MM.1S (cell line): ENCODE results near the gene GGNBP2.

Experiments
- DNase-seq: peaks from one replicate; pipeline ENCODE4 v3.0.0-alpha.2; 2015
- H2AFZ ChIP-seq: fragments of 300-600 bp; sonication (generic); 2 replicates; pipeline ENCODE4 v1.6.0; 2016; ENCODE audit warnings: antibody characterized with exemption, low read length
- H3F3A ChIP-seq: fragments of 300-600 bp; sonication (generic); 2 replicates; pipeline ENCODE4 v1.6.1; 2016; ENCODE audit warnings: mild to moderate bottlenecking, antibody characterized with exemption, low read length, moderate library complexity, mixed read lengths; ENCODE audit not compliant: insufficient read depth
- H3K27ac ChIP-seq: fragments of 300-600 bp; sonication (generic); 2 replicates; pipeline ENCODE4 v1.5.1; 2016; ENCODE audit warnings: mild to moderate bottlenecking, low read length
- H3K27me3 ChIP-seq: fragments of 300-600 bp; sonication (generic); replicated peaks from 2 replicates; pipeline ENCODE4 v1.6.0; 2016; ENCODE audit warnings: low read length; ENCODE audit not compliant: insufficient read depth
- H3K36me3 ChIP-seq: fragments of 300-600 bp; sonication (generic); replicated peaks from 2 replicates; pipeline ENCODE4 v1.6.1; 2016; ENCODE audit warnings: mild to moderate bottlenecking, low read length, mixed read lengths; ENCODE audit not compliant: insufficient read depth
- H3K4me1 ChIP-seq: fragments of 300-600 bp; sonication (generic); 2 replicates; pipeline ENCODE4 v1.6.1; 2016; ENCODE audit warnings: low read length, mixed read lengths
- H3K4me2 ChIP-seq: fragments of 300-600 bp; sonication (generic); 2 replicates; pipeline ENCODE4 v1.6.0; 2016; ENCODE audit warnings: low read depth, low read length
- H3K4me3 ChIP-seq: fragments of 300-600 bp; sonication (generic); 2 replicates; pipeline ENCODE4 v1.5.1; 2016; ENCODE audit warnings: low read length, mixed read lengths
- H3K79me2 ChIP-seq: fragments of 300-600 bp; sonication (generic); 2 replicates; pipeline ENCODE4 v1.6.1; 2016; ENCODE audit warnings: mixed run types, low read length, mixed read lengths
- H3K9ac ChIP-seq: fragments of 300-600 bp; sonication (generic); 2 replicates; pipeline ENCODE4 v1.6.1; 2016; ENCODE audit warnings: low read length, mixed read lengths
- H3K9me2 ChIP-seq: fragments of 300-600 bp; sonication (generic); replicated peaks from 2 replicates; pipeline ENCODE4 v1.6.1; 2016; ENCODE audit warnings: mild to moderate bottlenecking, low read length, mixed read lengths; ENCODE audit not compliant: insufficient read depth
- H3K9me3 ChIP-seq: fragments of 300-600 bp; sonication (generic); replicated peaks from 2 replicates; pipeline ENCODE4 v1.6.1; 2016; ENCODE audit warnings: mild to moderate bottlenecking, low read length, mixed read lengths; ENCODE audit not compliant: insufficient read depth
- H4K20me1 ChIP-seq: fragments of 300-600 bp; sonication (generic); 2 replicates; pipeline ENCODE4 v1.6.1; 2016; ENCODE audit warnings: mild to moderate bottlenecking, low read length, moderate library complexity, mixed read lengths; ENCODE audit not compliant: insufficient read depth
- EZH2 ChIP-seq: fragments of 300-600 bp; sonication (generic); optimal IDR thresholded peaks from 2 replicates; pipeline ENCODE3; 2017; ENCODE audit warnings: low read depth, mild to moderate bottlenecking, antibody characterized with exemption, low read length, mixed read lengths
- EZH2phosphoT487 ChIP-seq: fragments of 300-600 bp; sonication (generic); IDR thresholded peaks from 2 replicates; pipeline ENCODE4 v1.6.1; 2018; ENCODE audit warnings: antibody characterized with exemption, low read length
- TF ChIP-seq, protein P1 (sequence below): fragments of 300-600 bp; sonication (generic); IDR thresholded peaks from 2 replicates; pipeline ENCODE4 v1.5.1; 2016; ENCODE audit warnings: antibody characterized with exemption, low read length, mixed read lengths

Gene GGNBP2

DNA sequence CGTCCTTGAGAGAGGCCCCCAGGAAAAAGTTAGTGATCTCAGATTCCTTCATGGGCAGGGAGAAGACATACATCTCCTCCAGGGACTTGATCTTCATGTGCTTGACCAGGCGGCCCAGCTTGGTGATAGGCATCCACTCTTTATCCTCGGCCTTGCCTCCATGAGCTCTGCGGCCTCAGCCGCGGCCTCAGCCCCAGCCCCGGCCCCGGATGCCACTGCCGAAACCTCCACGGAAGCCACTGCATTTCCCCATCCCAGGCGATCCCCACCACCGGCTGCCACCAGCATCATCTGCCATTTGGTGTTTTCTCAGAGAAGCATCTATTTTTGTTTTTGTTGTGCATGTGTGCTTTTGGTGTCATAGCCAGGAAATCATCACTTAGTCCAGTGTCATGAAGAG lies 30.3 kb downstream of the GGNBP2 start:
- Histone ChIP-seq H3K4me1 (no peaks in the 10 kb centered on the region), H3K4me2 (no peak overlapping the region), H3K4me3 (no peak overlapping the region), H3F3A (peaks cover 5% of the 10 kb centered on the region; the same call in 1 of the 2 replicates), H3K27me3 (no peaks in the 10 kb centered on the region), H2AFZ (no peak overlapping the region), H3K79me2 (peaks cover 69% of the 10 kb centered on the region), H3K9me3 (no peaks in the 10 kb centered on the region), H3K9me2 (no peaks in the 10 kb centered on the region), H3K9ac (no peak overlapping the region), H3K36me3 (peaks cover 7% of the 10 kb centered on the region; the same call in 1 of the 2 replicates), H3K27ac (no peak overlapping the region), H4K20me1 (no peaks in the 10 kb centered on the region)
- DNase-seq: no peak
- TF ChIP-seq EZH2phosphoT487 (no peak), EZH2 (no peak)
- TF ChIP-seq, protein P1, sequence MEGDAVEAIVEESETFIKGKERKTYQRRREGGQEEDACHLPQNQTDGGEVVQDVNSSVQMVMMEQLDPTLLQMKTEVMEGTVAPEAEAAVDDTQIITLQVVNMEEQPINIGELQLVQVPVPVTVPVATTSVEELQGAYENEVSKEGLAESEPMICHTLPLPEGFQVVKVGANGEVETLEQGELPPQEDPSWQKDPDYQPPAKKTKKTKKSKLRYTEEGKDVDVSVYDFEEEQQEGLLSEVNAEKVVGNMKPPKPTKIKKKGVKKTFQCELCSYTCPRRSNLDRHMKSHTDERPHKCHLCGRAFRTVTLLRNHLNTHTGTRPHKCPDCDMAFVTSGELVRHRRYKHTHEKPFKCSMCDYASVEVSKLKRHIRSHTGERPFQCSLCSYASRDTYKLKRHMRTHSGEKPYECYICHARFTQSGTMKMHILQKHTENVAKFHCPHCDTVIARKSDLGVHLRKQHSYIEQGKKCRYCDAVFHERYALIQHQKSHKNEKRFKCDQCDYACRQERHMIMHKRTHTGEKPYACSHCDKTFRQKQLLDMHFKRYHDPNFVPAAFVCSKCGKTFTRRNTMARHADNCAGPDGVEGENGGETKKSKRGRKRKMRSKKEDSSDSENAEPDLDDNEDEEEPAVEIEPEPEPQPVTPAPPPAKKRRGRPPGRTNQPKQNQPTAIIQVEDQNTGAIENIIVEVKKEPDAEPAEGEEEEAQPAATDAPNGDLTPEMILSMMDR: no peak

DNA sequence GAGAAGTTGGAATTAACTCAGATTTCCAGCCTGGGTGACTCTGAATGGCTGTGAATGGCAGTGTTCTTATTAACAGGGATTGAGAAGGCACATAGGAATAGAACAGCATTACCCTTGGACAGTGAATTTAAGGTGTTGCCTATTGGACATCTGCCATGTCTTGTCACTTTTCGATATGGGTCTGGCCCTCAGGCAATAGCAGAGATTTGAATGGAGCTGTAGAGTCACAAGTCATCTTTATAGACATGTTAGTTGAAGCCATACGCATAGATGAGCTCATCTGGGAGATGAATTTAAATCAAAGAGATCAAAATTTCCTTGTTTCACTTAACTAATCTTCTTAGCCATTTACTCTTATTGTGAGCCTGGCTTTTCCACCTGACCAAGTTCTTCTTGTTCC lies 32.1 kb downstream of the GGNBP2 start:
- Histone ChIP-seq H3K79me2 (peaks cover 61% of the 10 kb centered on the region), H3K4me2 (no peak overlapping the region), H3K9me3 (no peaks in the 10 kb centered on the region), H3K36me3 (peaks cover 6% of the 10 kb centered on the region; the same call in 1 of the 2 replicates), H3K27me3 (no peaks in the 10 kb centered on the region), H4K20me1 (no peaks in the 10 kb centered on the region), H3K9me2 (no peaks in the 10 kb centered on the region), H3K9ac (no peak overlapping the region), H3K4me3 (no peak overlapping the region), H3F3A (peaks cover 5% of the 10 kb centered on the region; the same call in 1 of the 2 replicates), H3K27ac (no peak overlapping the region), H2AFZ (no peak overlapping the region), H3K4me1 (no peaks in the 10 kb centered on the region)
- no peak for TF ChIP-seq EZH2
- TF ChIP-seq EZH2phosphoT487: no peak
- TF ChIP-seq, protein P1: no peak
- no peak for DNase-seq

DNA sequence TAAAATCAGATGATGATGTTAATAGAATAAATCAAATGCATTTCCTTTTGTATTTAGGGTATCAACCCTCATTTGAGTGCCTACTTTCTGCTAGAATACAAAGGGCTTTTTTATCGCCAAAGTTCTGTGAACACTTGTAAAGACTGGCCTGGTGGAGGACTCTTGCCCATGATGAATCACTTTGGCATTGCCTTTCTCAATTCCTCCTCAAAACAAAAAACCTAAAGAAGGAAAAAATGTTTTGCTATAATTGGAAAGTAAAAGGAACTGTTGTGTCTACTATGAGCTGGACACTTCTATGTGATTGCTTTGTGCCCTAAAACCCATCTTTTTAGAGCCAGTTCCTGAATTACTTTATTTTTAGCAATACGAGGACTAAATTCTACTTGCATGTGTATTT lies 34.0 kb downstream of the GGNBP2 start:
- Histone ChIP-seq H3K36me3 (peaks cover 6% of the 10 kb centered on the region; the same call in 1 of the 2 replicates), H3K4me3 (no peak overlapping the region), H3K9ac (no peak overlapping the region), H3K79me2 (peaks cover 48% of the 10 kb centered on the region), H3K27me3 (no peaks in the 10 kb centered on the region), H3K4me1 (no peaks in the 10 kb centered on the region), H3K9me3 (no peaks in the 10 kb centered on the region), H3K27ac (no peak overlapping the region), H3F3A (no peaks in the 10 kb centered on the region), H3K9me2 (no peaks in the 10 kb centered on the region), H3K4me2 (no peak overlapping the region), H4K20me1 (no peaks in the 10 kb centered on the region), H2AFZ (no peak overlapping the region)
- TF ChIP-seq EZH2 (no peak), EZH2phosphoT487 (no peak)
- TF ChIP-seq, protein P1: no peak
- DNase-seq: no peak
